ENCODE measurements around the gene GPN2. TPM values are rescaled to one million over a fixed set of nuclear protein-coding genes. Genes with fewer than 3 reads are reported as not detected.

Gene GPN2
- total and polyA plus RNA-seq, 9 of the 15 experiments (the other 6 are each of a cell fraction or from before 2014, with no cell fraction given) = 9.9 to 58.8 (median 20.4) TPM

GRCh38 chr1:26889551-26890466 is at the start of gene GPN2 (continued):
- TF ChIP-seq ETV6 (IDR thresholded peaks at IDR 0.05; ENCODE audit: borderline replicate concordance in 1 of 2, low read depth in 2 of 2, low read length in 1 of 2) = no peak
- TF ChIP-seq ETV6 (CRISPR knock-in tag; IDR thresholded peaks at IDR 0.05; ENCODE audit: borderline replicate concordance) = 0 out of 2 replicates have a peak, but pooled peaks have one; percentile 89
- TF ChIP-seq FOXJ2 (tag; IDR thresholded peaks at IDR 0.05) = peak; percentile 66; the same call in 1 of the 2 replicates
- TF ChIP-seq MEF2A (IDR thresholded peaks at IDR 0.05; ENCODE audit: control insufficient read depth, low read depth, low read length) = no peak
- TF ChIP-seq ESRRA (IDR thresholded peaks at IDR 0.05; ENCODE audit: borderline replicate concordance, low read depth) = no peak; the same call in 1 of the 2 replicates
- peak; percentile 93; the same call in 1 of the 2 replicates for TF ChIP-seq NR3C1 (CRISPR knock-in tag; IDR thresholded peaks at IDR 0.05)
- no peak for TF ChIP-seq ILF3 (IDR thresholded peaks at IDR 0.05; ENCODE audit: borderline replicate concordance)
- peak; percentile 95; the same call in 1 of the 2 replicates for TF ChIP-seq ZNF830 (CRISPR knock-in tag; IDR thresholded peaks at IDR 0.05)
- 0 out of 2 replicates have a peak, but pooled peaks have one; percentile 78 for TF ChIP-seq E2F1 (CRISPR knock-in tag; IDR thresholded peaks at IDR 0.05)
- no peak for TF ChIP-seq NR4A1 (CRISPR knock-in tag; IDR thresholded peaks at IDR 0.05)
- TF ChIP-seq NR4A1 (tag; IDR thresholded peaks at IDR 0.05) = no peak
- TF ChIP-seq MYBL2 (IDR thresholded peaks at IDR 0.05; ENCODE audit: low read depth) = no peak
- TF ChIP-seq MYBL2 (CRISPR knock-in tag; IDR thresholded peaks at IDR 0.05; ENCODE audit: borderline replicate concordance) = peak; percentile 85; the same call in 1 of the 2 replicates
- no peak for TF ChIP-seq MTA1 (IDR thresholded peaks at IDR 0.05; ENCODE audit: borderline replicate concordance)
- no peak for TF ChIP-seq POLR3A (IDR thresholded peaks at IDR 0.05; ENCODE audit: borderline replicate concordance, extremely low read depth, insufficient read depth, insufficient read length)
- no peak for TF ChIP-seq ZNF175 (CRISPR knock-in tag; IDR thresholded peaks at IDR 0.05; ENCODE audit: low read depth)
- TF ChIP-seq ZNF197 (CRISPR knock-in tag; IDR thresholded peaks at IDR 0.05; ENCODE audit: low read depth) = no peak
- no peak for TF ChIP-seq ZNF280B (CRISPR knock-in tag; IDR thresholded peaks at IDR 0.05)
- no peak for TF ChIP-seq ZNF311 (CRISPR knock-in tag; IDR thresholded peaks at IDR 0.05)
- TF ChIP-seq TAF15 (IDR thresholded peaks at IDR 0.05; ENCODE audit: low read depth, low read length) = no peak
- TF ChIP-seq NFE2 (IDR thresholded peaks at IDR 0.05; ENCODE audit: low read depth) = no peak
- no peak for TF ChIP-seq ZC3H8 (IDR thresholded peaks at IDR 0.05)
- TF ChIP-seq ELF4 (CRISPR knock-in tag; IDR thresholded peaks at IDR 0.05) = peak; percentile 71; the same call in 1 of the 2 replicates
- no peak for TF ChIP-seq POLR3G (IDR thresholded peaks at IDR 0.05; ENCODE audit: extremely low read depth, insufficient read length, insufficient replicate concordance)
- TF ChIP-seq GABPA (tag; conservative IDR thresholded peaks at IDR 0.05; ENCODE audit: low read depth) = peak; percentile 97

Measured in K562 (cell line).